Superior temporal gyrus (tissue), 1 donor: ENCODE data around the gene PROX1.

Experiments
- DNase-seq: peaks from one replicate; pipeline ENCODE4 v3.0.0-alpha.2; 2016; ENCODE audit errors: extremely low spot score

PROX1 gene

DNA sequence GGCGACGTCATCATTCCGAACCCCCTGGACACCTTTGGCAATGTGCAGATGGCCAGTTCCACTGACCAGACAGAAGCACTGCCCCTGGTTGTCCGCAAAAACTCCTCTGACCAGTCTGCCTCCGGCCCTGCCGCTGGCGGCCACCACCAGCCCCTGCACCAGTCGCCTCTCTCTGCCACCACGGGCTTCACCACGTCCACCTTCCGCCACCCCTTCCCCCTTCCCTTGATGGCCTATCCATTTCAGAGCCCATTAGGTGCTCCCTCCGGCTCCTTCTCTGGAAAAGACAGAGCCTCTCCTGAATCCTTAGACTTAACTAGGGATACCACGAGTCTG, 10.0 kb downstream of the PROX1 start:
- no peak for DNase-seq

DNA sequence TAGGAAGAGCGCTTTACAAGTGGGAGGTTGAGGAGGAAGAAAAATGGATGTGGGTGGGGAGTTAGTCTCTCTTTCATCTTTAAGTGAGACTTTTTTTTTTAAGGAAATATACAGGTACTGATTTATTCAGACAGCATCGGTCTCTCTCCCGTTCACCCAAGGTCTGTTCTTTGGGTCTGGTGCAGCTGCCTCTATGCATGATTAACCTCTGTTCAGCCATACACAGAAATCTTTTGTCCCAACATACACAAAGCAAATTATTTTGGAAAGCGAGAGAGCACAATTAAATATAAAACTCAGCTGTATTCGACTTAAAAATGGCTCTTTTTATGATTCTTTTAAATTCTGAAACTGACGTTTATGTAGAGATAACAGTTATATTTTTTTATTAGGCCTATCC, 11.0 kb downstream of the PROX1 start:
- DNase-seq = peak; percentile 46

DNA sequence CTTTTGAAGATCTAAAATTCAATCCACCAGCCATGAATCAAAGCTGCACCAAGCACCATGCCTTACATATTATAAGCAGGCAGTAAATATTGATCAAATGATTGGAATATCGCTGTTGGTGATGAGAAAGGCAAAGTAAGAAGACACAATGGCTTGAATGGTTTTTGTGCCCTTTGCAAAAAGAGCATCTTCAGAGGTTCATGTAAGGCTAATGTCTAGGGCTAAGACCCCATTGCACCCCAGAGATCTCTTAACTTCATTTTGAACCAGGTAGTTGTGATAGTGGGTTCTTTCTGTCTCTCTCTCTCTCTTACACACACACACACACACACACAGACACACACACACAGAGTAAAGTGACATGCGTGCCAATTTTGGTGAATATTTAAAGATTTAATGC, 12.0 kb downstream of the PROX1 start:
- no peak for DNase-seq

DNA sequence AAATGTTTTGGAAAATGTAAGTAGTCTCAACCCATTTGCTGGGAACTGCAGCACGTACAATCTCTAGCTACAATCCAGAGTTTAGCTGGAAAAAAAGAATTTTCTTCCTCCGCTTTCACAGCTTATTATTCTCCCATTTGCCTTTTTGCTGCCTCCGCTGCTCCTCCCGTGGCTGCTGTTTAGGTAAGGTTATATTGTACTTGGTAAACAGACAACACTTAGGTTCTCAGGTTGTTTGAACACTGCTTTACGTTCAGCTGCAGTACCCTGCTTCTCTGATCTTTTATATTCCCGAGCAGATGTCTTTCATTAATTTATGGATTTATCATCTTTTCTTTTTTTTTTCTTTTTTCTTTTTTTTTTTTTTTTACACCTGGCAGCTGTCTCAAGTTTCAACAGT, 14.3 kb downstream of the PROX1 start:
- DNase-seq = peak; percentile 68

DNA sequence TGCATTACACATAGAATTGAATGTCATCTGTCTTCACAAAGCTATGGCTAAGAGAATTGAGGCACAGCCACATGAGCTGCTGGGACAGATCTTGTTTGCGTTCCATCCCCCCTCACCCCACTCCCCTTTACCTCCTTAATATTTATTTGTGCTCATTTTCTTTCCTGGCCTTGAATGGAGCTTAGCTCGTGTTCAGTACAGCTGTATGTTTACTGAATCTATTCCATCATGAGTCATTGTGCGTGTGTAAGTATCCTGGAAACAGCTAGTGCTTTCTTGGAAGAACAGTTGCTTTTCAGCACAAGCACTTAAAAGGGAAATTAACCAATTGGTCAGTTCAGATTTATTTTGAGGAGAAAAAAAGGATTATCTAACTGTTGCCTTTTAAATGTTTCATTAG, 14.7 kb downstream of the PROX1 start:
- peak; percentile 86 for DNase-seq

DNA sequence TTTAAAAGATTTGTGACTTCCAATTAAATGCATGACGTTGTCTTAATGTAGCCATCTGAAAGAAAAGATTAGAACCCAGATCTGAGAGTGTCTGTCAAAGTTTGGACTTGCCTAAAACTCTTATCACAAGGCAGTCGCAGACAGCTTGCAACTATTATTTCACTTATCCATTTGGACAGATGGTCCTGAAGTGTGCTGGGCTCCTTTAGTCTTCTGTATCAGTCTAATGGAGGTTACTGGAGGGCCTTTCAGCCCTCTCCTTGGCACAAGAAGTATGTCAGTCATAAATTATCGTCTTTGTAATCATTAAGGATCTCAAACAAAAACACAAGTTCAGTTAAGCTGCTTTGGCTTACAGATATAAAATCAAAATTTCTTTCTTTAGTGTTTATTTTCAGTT, 15.5 kb downstream of the PROX1 start:
- peak; percentile 62 for DNase-seq

DNA sequence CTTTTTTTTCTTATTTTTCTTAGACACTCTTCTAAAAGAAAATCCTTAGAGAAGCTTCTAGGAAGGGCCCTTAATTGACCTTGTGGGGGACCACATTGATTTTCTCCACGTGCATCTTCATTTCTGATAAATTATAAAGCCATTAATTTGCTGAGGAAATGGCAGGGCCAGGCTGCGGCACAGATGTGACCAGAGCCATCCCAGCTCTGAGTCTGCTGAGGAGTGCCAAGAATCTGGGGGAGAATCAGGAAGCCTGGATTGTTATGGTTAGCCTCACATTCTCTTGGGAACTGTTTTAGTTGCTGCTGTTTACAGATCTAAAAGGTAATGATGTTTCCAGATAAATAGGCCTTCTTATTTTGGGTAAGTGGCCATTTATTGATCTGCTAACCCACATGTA, 16.2 kb downstream of the PROX1 start:
- DNase-seq = peak; percentile 73

DNA sequence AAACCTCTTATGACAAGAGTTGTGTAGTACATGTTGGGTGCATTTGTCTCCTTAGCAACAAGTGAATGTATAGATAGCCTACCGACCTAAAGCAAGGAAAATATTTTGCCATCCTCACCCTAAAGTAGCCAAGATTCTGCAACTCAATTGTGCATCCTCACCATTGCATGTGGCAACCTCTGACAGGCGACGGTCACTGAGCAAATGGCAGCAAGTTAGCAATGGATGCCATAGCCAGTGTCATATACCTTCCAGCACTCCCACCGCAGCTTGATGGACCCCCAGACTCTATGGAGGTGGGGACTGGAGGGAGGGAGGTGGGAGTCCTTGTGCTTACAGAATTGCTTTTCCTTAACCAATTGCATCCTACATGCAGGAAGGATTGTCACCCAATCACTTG, 17.0 kb downstream of the PROX1 start:
- peak; percentile 30 for DNase-seq

DNA sequence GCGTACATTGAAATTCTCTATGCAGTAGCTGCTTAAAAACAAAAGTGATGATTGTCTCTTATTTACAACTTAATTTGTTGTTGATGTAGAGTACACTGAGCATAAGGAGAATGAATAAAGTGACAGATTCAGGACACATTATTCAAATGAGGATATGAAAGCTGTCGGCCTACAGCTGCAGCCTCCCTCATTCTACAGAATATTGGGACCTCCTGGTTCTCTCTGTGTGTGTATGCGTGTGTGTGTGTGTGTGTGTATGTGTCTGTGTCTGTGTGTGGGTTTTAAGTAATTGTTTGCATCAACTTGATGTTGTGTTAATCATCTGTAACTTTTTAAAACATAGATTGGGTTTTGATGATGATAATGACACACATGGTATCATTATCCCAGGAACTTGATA, 17.9 kb downstream of the PROX1 start:
- peak; percentile 57 for DNase-seq

DNA sequence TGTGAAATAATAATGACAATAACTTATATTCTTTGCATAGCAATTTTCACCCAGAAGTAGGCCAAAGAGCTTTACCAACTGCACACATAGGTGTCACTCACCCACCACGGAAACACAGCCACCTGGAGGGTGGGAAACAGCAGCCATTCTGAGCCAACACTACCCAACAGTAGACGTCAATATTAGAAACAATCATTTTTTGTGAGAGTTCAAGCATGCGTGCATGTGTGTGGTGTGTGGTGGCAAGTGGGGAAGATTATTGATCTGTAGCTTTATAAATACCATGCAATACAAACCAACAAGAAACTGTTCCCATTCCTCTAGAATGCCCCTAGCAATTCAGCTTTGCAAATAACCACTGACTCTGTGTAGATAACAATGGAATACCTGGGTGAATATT, 19.1 kb downstream of the PROX1 start:
- no peak for DNase-seq

DNA sequence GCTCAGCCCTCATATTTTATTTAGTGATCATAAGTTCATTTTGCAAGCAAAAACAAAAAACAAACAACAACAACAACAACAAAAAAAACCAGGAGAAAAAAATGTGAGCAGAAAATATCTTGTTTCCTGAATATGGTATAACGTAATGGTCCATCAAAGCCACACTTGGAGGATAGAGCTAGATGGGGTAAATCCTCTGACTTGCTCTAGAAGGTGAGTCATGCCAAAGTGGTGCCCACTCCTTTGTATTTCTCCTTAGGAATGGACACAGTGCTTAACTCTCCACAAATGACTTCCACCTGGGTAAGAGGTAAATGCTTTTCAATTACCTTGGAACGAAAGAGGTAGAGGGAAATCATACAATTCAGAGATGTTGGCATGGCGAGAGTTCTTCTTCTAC, 20.6 kb downstream of the PROX1 start:
- no peak for DNase-seq

DNA sequence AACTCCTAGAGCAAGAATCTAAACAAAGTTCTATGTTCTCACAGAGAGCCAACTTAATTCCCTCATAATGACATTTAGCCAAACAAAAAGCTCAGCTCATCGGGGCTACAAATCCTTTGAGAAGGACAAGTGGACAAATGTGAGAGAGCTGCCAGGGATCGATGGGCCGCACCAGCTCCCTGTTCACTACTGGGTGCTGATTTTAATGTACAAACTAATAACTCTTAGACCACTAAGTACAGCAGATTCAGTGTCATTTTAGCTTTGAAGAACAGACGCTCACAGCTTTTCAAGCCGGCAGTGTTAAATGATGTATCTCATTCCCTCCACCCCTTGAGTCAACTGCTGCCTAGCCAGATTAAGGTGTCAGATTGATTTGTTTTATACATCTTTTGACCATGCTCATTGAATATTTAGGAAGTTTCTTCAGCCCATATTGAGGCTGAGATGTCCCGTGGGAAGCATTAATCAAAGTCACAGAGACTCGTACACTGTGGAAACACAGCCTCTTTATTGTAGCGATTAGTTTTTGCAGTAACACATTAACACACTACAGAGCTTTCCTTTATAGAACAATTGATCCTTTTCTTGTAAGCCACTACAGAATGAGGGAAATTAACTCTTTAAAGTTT, 21.1 kb downstream of the PROX1 start:
- peak; percentile 79 for DNase-seq

DNA sequence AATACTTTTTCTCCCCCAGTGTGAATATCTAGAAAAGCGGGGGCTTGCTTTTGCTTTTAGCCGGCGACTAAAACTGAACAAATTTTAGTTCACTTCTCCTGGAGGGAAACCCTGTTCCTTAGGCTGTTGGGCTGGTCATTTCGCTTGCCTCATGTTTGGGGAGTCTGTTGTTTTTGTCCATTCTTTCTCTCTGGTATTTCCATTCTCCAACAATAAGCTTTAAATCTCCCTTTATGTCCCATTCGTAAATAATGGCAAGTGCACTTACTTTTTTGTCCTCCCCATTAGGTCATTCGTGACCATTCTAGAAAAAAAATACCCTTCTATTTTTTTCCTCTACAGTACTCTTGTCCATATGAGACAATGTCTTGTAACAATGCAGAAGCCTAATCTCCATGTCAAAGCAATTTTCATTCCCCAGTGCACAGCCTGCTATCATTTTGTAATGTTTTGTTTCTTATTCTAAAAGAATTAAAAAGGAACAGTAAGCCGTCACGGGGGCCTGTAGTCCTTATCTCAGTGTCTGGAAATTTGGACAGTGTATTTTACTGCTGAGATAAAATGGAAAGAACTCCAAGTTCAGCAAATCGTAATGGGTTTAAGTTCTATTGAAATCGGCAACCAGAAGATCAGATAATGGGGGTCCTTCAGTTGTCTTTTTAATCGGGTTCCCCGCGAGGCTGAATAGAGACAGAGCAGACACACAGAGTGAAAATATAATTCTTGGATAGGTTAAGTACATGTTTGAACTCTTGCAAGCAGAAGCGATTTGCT, 21.8 kb downstream of the PROX1 start:
- DNase-seq = peak; percentile 52

DNA sequence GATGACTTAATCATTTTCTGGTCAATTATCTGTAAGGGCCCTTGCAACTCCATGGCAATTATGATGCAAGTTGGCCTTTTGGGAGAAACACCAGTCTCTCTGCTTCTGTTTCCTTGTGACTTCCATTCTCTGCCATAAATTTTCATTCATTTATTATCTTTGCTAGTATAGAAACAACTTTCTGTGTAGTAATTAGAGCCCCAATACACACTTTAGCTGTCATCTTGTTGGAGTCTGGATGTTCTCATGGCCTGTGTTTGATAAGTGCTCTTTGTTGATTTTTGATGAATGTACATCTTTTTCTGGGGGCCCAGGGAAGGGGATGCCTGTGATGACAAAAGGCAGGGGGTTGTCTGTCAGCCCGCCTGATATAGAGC, 22.4 kb downstream of the PROX1 start:
- DNase-seq = no peak

DNA sequence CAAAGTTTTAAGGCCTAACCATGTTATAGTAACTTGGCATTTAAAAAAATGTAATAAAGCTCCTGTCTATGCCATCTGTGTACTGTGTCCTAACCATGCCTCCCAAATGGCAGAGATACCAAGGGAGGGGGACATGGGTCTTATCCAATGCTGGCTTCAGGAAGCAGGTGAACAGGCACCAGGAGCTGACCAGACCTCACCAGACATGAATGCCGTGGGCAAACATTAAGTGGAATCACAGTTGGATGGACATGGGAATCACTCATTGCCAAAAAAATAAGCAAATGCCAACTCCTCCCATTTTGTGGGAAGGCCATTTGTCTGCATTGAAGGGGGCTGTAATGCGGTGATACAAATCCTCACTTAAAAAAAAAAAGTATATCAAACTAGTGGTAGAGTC, 22.9 kb downstream of the PROX1 start:
- DNase-seq = no peak

DNA sequence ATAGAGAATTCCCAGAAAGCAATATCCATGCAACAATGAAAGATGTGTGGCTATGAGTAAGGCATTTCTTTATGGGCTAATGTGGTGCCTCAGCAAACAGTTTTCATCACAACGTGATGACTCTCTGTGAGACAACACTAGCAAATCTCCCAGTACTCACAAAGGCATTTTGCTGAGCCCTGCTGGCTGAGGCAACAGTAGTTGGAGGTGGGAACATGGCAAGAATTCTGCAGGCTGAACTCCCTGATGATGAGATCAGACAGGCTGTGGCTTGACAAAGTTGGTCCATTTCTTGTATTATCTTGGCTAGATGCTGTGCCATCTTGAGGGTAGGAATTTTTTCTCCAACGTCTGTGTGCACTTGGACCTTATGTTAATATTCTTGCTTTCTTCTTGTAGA, 24.6 kb downstream of the PROX1 start:
- DNase-seq = no peak

DNA sequence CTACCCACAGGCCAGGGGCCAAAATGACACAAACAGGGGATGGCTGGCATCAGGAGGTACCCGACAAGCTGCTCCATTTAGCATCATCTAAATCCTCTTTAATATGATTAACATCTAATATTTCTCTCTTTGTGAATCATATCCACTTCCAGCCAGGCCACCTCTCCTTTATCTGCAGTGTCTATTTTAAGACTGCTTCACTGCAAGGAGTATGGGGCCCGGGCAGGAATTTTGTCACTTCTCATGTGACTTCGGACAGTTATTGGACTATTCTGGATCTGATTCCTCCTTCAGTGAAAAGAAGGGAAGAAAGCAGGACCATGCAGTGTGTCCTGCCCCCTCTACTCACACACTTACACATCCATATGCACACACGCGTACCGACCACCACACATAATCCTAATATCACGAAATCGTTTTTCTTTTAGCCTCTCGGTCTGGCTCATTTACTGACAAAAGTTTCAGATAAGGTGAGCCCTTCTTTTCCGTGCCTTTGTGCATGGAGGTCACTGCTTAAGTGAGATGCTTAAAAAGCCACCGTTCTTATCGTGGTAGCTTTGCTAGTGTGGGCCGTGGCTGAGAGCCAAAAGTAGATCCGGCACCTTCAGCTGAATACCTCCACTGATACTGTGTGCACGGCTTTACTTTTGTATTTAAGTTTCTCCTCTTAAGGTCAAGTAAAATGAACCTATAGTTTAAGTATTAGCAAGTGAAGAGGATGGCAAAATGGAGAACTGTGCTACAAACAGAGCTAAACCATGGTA, 26.0 kb downstream of the PROX1 start:
- no peak for DNase-seq

DNA sequence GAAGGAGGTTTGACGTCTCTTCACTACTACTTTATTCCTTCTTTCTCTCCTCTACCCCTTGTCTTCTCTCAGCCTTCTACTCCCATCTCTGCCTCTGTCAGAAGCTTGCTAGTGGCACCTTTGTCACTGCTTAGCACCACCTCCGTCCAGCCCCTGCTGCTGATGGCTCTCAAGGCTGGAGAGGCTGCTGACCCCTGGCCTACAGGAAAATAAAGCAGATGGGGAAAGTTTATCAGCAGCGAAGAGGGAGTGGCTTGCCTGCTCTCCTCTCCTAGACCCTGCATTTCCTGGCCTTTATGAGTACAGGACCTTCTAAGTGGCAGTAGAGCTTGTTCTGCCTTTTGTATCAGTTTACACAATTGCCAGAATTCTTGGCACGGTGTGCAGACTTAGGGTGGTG, 27.0 kb downstream of the PROX1 start:
- DNase-seq = no peak

DNA sequence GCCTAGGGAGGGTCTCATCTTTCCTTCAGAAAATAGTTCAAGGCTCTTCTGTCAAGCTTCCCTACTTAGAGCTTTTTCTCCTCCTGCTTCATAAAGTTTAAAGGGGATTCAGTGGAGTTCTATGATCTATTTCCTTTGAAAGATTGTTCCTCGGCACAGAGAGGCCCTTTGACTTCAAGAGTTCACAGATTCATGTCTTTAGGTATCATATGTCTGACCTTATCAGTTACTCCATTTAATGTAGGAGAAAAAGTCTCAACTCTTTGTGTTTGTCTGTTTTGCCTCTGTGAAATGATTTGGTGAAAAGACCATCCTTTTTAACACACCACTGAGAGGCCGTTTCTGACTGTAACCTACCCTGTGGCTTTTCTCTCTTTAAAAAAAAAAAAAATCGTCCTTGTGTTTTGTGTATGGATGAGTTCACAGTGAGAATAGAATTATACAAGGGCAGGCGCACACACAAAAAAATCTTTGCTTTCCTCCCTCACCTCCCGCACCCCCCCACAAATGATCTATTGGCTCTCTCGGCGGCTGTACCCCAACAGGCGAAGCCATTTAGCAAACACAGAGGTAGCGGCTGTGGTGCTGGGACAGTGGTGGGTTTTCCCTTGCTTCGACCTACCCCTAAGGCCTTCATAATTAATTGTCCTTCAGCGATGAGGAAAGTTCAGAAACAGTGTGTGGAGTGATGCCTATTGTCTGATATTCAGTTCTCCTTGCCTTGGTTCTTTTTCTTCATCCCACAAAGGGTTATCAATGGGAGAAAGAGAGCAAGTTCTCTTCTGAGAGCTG, 29.6 kb downstream of the PROX1 start:
- DNase-seq = no peak

DNA sequence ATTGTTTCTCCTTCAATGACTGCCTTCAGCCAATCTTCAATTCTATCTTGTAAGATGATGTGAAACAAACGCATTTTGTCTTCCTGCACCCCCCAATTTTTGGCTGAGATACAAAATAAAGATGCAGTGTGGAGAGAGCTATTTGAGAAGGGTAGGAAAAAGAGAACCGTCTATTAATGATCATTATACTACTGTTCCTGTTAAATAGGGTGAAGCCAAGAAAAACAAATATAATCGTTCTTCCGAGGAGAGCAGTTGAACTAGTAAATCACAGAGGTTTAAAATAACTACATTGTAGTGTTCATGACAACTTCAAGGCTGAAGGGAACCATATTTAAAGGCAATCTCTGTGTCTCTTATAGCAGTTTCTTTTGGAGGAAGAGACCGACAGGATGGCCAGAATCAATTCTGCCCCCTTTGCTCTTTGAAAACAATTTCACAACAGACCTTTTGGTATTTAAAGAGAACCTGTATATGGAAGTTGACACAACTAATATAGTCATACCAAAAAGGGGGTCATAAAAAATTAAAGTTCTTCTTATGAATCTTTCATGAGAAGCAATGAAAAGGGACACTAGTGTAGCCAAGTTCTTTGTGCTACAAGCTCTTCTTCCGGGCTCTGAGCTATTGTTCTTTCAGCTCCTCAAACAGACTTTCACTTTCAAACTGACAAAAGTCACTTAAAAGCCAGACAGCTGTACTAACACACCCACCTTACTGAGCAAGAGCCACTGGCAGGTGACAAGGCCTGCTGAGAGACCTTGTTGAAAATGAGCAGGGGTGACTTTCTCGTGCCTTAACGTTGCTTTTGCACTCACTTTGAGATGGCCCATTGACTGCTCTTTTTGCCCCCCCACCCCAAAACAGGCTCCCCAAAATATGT, 30.9 kb downstream of the PROX1 start:
- peak; percentile 80 for DNase-seq

DNA sequence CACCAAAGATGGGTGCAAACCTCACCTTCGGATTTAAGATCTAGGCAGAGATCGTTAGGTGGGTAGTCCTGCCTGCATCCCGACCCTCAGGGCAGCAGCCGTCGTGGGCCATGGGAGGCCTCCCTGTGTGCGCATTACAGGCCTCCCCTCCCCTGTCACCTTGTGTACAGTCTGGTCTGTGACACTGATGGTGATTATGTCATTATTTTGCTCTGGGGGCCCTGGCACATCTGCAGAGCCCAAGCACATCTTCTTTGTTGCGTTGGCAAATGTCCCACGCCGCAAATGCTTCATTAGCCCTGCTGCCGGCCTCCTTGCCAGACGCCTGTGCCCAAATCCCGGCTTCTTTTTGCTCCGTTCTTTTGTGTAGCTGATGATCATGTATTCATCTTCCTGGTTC, 31.7 kb downstream of the PROX1 start:
- DNase-seq = peak; percentile 55
